ENCODE measurements around the gene SGTA. TPM values are rescaled to one million over a fixed set of nuclear protein-coding genes. Genes with fewer than 3 reads are reported as not detected.

SGTA gene
- total and polyA plus RNA-seq, 2 of the 13 experiments (the other 11 are each of a cell fraction or from before 2014, with no cell fraction given), result 43.9 to 47.4 TPM

GRCh38 chr19:2782936-2783780, at the start of gene SGTA (continued):
- TF ChIP-seq REXO4 (CRISPR knock-in tag; IDR thresholded peaks at IDR 0.05; ENCODE audit: borderline replicate concordance), result peak; percentile 93
- peak; percentile 78; the same call in 1 of the 2 replicates for TF ChIP-seq ZNF615 (CRISPR knock-in tag; IDR thresholded peaks at IDR 0.05; ENCODE audit: borderline replicate concordance)
- no peak for TF ChIP-seq ZNF382 (CRISPR knock-in tag; IDR thresholded peaks at IDR 0.05; ENCODE audit: borderline replicate concordance)
- peak; percentile 47 to 78; a peak in 2 of 4 replicates for TF ChIP-seq HMGXB4 (CRISPR knock-in tag; IDR thresholded peaks at IDR 0.05; ENCODE audit: borderline replicate concordance in 1 of 2, low read depth in 1 of 2)
- TF ChIP-seq ZSCAN29 (CRISPR knock-in tag; conservative IDR thresholded peaks at IDR 0.05), result no peak
- peak; percentile 78 for TF ChIP-seq ZNF143 (CRISPR knock-in tag; IDR thresholded peaks at IDR 0.05)
- TF ChIP-seq TRIM22 (IDR thresholded peaks at IDR 0.05), result no peak
- peak; percentile 88 for TF ChIP-seq TBX2 (CRISPR knock-in tag; IDR thresholded peaks at IDR 0.05; ENCODE audit: borderline replicate concordance)
- no peak for TF ChIP-seq SP140L (CRISPR knock-in tag; IDR thresholded peaks at IDR 0.05; ENCODE audit: borderline replicate concordance)
- no peak for TF ChIP-seq ATAD3A (CRISPR knock-in tag; IDR thresholded peaks at IDR 0.05)
- TF ChIP-seq SP5 (CRISPR knock-in tag; IDR thresholded peaks at IDR 0.05; ENCODE audit: borderline replicate concordance, low read depth), result no peak
- peak; percentile 80; the same call in 1 of the 2 replicates for TF ChIP-seq KMT2A (CRISPR knock-in tag; IDR thresholded peaks at IDR 0.05)
- peak; percentile 98 for TF ChIP-seq NKX3-1 (CRISPR knock-in tag; IDR thresholded peaks at IDR 0.05)
- TF ChIP-seq TOE1 (CRISPR knock-in tag; IDR thresholded peaks at IDR 0.05), result peak; percentile 82; the same call in 1 of the 2 replicates
- peak; percentile 94; the same call in 1 of the 2 replicates for TF ChIP-seq ZNF800 (CRISPR knock-in tag; IDR thresholded peaks at IDR 0.05)
- TF ChIP-seq BATF2 (CRISPR knock-in tag; IDR thresholded peaks at IDR 0.05), result peak; percentile 98
- peak; percentile 70 for TF ChIP-seq PAXIP1 (CRISPR knock-in tag; conservative IDR thresholded peaks at IDR 0.05)
- peak; percentile 92 for TF ChIP-seq ZNF230 (CRISPR knock-in tag; IDR thresholded peaks at IDR 0.05)

Data from HepG2 (cell line).